Gastrocnemius medialis (tissue), 4 donors: ENCODE measurements around the gene NPR2.

Source experiments
- CTCF ChIP-seq, 5 experiments: fragments of 450-650 bp in 3 of 5; fragments of 200-600 bp in 2 of 5; sonication (generic) in 2 of 5; IDR thresholded peaks in 4 of 5; conservative IDR thresholded peaks in 1 of 5; 1 replicate in 4 of 5; 2 replicates in 1 of 5; pipeline ENCODE4 v1.5.1; 2016 to 2019; ENCODE audit warnings: antibody characterized with exemption in 5 of 5, mild to moderate bottlenecking in 3 of 5, moderate library complexity in 3 of 5
- POLR2A ChIP-seq, 2 donors: fragments of 450-650 bp; IDR thresholded peaks; one replicate each; pipeline ENCODE4 v1.6.1; 2017; ENCODE audit warnings: antibody characterized with exemption in 2 of 2, mild to moderate bottlenecking in 2 of 2, moderate library complexity in 2 of 2

- TF ChIP-seq POLR2A (IDR thresholded peaks at IDR 0.05) (peak; percentile 88 to 95), CTCF (IDR thresholded peaks at IDR 0.05 in 4 of 5, conservative IDR thresholded peaks at IDR 0.05 in 1 of 5) (no peak)
Observed at GRCh38 chr9:35748858-35749514, 42.4 kb upstream of the NPR2 start, which contains the start of the genes GBA2 and RGP1.
